GM19240 (cell line): ENCODE measurements around the gene ERICH6.

Experiments
- DNase-seq: peaks from one replicate; pipeline ENCODE4 v3.0.0; 2011; ENCODE audit warnings: low spot score; ENCODE audit not compliant: insufficient read length

The ERICH6 gene

GRCh38 chr3:150703756-150704344 lies at the start of gene ERICH6:
TSS of gene ERICH6 (minus strand) at chr3:150703920. CDS start at chr3:150703898, 22 bp downstream.
- peak; percentile 82 for DNase-seq

- DNase-seq = no peak
Measured at GRCh38 chr3:150751781-150752263, 48.1 kb upstream of the ERICH6 start.

- no peak for DNase-seq
Measured at GRCh38 chr3:150749255-150749654, 45.5 kb upstream of the ERICH6 start.

- no peak for DNase-seq
Measured at GRCh38 chr3:150748684-150749047, 44.9 kb upstream of the ERICH6 start.

- DNase-seq = no peak
Measured at GRCh38 chr3:150747886-150748683, 44.4 kb upstream of the ERICH6 start.

GRCh38 chr3:150746791-150747590 lies 43.3 kb upstream of the ERICH6 start:
- no peak for DNase-seq

- no peak for DNase-seq
Measured at GRCh38 chr3:150745832-150746231, 42.1 kb upstream of the ERICH6 start.

GRCh38 chr3:150744919-150745211 lies 41.1 kb upstream of the ERICH6 start:
- DNase-seq = no peak

- DNase-seq = no peak
Measured at GRCh38 chr3:150744041-150744918, 40.6 kb upstream of the ERICH6 start.

- DNase-seq = no peak
Measured at GRCh38 chr3:150743508-150743907, 39.8 kb upstream of the ERICH6 start.

GRCh38 chr3:150742679-150743078 lies 39.0 kb upstream of the ERICH6 start:
- DNase-seq = no peak

- DNase-seq = no peak
Measured at GRCh38 chr3:150742141-150742523, 38.4 kb upstream of the ERICH6 start.

- no peak for DNase-seq
Measured at GRCh38 chr3:150741497-150742140, 37.9 kb upstream of the ERICH6 start.

- no peak for DNase-seq
Measured at GRCh38 chr3:150740733-150741496, 37.2 kb upstream of the ERICH6 start.

- DNase-seq = no peak
Measured at GRCh38 chr3:150739877-150740645, 36.3 kb upstream of the ERICH6 start.

GRCh38 chr3:150739200-150739863 lies 35.6 kb upstream of the ERICH6 start:
- no peak for DNase-seq

GRCh38 chr3:150738688-150739087 lies 35.0 kb upstream of the ERICH6 start:
- DNase-seq = no peak

GRCh38 chr3:150737874-150738679 lies 34.4 kb upstream of the ERICH6 start:
- DNase-seq = no peak
